ENCODE data around the gene RAB3IL1. TPM values are rescaled to one million over a fixed set of nuclear protein-coding genes. Genes with fewer than 3 reads are reported as not detected.

Gene RAB3IL1
- total RNA-seq, 4 donors from 2014 or later: 6.5 to 27.7 (median 15.2) TPM

- WGBS, 2 donors: 71 to 91% methylated on average over 8 to 16 of the region's 16 CpGs
- TF ChIP-seq CTCF (IDR thresholded peaks at IDR 0.05): no peak
- Histone ChIP-seq H3K9me3 (no peaks in the 10 kb centered on the region), H3K4me3 (replicated peaks in 1 of 3) (no peak overlapping the region), H3K27me3 (no peaks in the 10 kb centered on the region), H3K36me3 (no peaks in the 10 kb centered on the region), H3K4me1 (peaks cover 5 to 17% of the 10 kb centered on the region in 2 donors), H3K27ac (no peak overlapping the region)
- intact Hi-C loops (cut with DNase I): no loop called here
- peak; percentile 30 to 48 for DNase-seq
Measured at GRCh38 chr11:61873588-61874376, 43.6 kb downstream of the RAB3IL1 start.

DNA sequence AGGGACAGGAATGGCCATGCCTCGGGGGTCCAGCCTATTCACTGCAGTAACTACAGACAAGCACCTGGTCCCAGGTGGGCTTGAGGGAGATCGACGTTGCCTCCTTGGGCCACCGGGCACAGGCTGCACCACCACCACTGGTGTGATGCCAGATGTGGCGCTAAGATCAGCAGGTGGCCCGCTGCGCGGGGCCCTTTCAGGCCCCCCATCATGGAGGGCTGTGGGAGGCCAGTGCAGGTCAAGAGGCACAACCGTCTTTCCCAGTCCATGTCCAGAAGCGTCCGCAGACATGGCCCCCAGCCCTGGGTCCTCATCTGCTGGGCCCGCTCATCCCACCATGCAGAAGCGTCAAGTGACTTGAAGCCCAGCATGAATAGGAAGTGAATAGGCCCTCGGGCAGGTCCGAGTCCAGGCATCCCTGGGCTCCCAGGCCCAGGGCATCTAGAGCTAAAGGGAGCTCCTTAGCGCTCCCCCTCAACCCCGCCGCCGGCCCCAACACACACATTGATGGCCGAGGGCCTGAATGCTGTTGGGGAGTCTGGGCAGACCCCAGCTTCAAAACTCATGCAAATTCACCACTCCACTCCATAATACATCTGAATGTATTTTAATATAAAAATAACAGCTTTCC, 44.3 kb downstream of the RAB3IL1 start:
- peaks cover 5 to 17% of the 10 kb centered on the region in 2 donors for H3K4me1 ChIP-seq
- TF ChIP-seq CTCF (IDR thresholded peaks at IDR 0.05) (no peak), POLR2A (IDR thresholded peaks at IDR 0.05) (no peak)
- no peak overlapping the region for H3K27ac ChIP-seq
- 90 to 95% methylated on average over 15 to 16 of the region's 20 CpGs for WGBS, 2 donors
- intact Hi-C loops (cut with DNase I): no loop called here
- H3K9me3 ChIP-seq: no peaks in the 10 kb centered on the region
- DNase-seq: no peak
- H3K4me3 ChIP-seq (replicated peaks in 1 of 3): no peak overlapping the region
- H3K36me3 ChIP-seq: no peaks in the 10 kb centered on the region
- H3K27me3 ChIP-seq: no peaks in the 10 kb centered on the region

GRCh38 chr11:61871158-61871597, 46.2 kb downstream of the RAB3IL1 start:
- H3K27me3 ChIP-seq: no peaks in the 10 kb centered on the region
- intact Hi-C loops (cut with DNase I): no loop called here
- peaks cover 5 to 17% of the 10 kb centered on the region in 2 donors for H3K4me1 ChIP-seq
- WGBS, 2 donors: 8 to 15% methylated on average over 5 to 8 of the region's 24 CpGs
- no peaks in the 10 kb centered on the region for H3K9me3 ChIP-seq
- DNase-seq: peak; percentile 69 to 71
- peak; percentile 53 to 87 (median 72) for TF ChIP-seq CTCF (IDR thresholded peaks at IDR 0.05)
- TF ChIP-seq POLR2A (IDR thresholded peaks at IDR 0.05): no peak
- no peak overlapping the region for H3K27ac ChIP-seq
- H3K4me3 ChIP-seq (replicated peaks in 1 of 3): no peak overlapping the region
- H3K36me3 ChIP-seq: no peaks in the 10 kb centered on the region

DNA sequence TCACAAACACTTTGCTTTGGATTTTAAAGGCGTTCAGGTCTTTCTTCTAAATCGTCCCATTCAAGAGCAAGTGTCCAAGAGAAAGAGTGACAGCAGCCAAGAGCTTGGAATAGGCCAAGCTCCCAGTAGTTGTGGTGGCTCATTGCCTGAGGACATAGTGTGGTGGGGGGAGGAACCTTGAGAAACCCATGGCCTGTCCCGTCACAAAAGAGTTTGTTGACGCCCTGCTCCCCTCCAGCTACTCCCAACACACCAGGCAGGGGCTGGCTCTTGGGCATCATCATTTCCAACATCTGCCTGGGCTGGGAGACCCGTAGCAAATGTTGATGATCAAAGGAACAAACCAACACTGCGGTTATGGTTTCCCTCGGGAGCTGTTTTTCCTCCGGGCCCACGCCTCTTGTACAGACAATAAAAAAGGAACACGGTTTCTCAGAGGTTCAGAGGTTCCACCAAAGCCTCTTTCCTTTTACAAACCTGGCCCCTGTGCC, 46.8 kb downstream of the RAB3IL1 start:
- no peak overlapping the region for H3K4me3 ChIP-seq (replicated peaks in 1 of 3)
- TF ChIP-seq POLR2A (IDR thresholded peaks at IDR 0.05): no peak
- no peak for TF ChIP-seq CTCF (IDR thresholded peaks at IDR 0.05)
- intact Hi-C loops (cut with DNase I): no loop called here
- no peaks in the 10 kb centered on the region for H3K27me3 ChIP-seq
- H3K27ac ChIP-seq: no peak overlapping the region
- 57 to 59% methylated on average over 9 to 10 of the region's 10 CpGs for WGBS, 2 donors
- H3K9me3 ChIP-seq: no peaks in the 10 kb centered on the region
- H3K36me3 ChIP-seq: no peaks in the 10 kb centered on the region
- DNase-seq: no peak
- peaks cover 5 to 17% of the 10 kb centered on the region in 2 donors for H3K4me1 ChIP-seq
